ENCODE data around the gene TSTD1.
"Not testable (repeated sequence)": the region's sequence is repeated elsewhere in the genome, so short reads cannot be mapped to it uniquely, and the experiment has no call there.

The TSTD1 gene

GRCh38 chr1:161033751-161034150, 5.0 kb downstream of the TSTD1 start:
- no peak for DNase-seq (ENCODE audit: low read depth)

GRCh38 chr1:161032409-161032808, 6.4 kb downstream of the TSTD1 start:
- no peak for DNase-seq (ENCODE audit: low read depth)

GRCh38 chr1:161031874-161032273, 6.9 kb downstream of the TSTD1 start:
- no peak for DNase-seq (ENCODE audit: low read depth)

- DNase-seq (ENCODE audit: low read depth) = not testable (repeated sequence)
Measured at GRCh38 chr1:161029466-161029865, 9.3 kb downstream of the TSTD1 start.

- DNase-seq (ENCODE audit: low read depth) = not testable (repeated sequence)
Measured at GRCh38 chr1:161026954-161027353, 11.8 kb downstream of the TSTD1 start.

GRCh38 chr1:161022432-161022831, 16.3 kb downstream of the TSTD1 start:
- DNase-seq (ENCODE audit: low read depth) = not testable (repeated sequence)

- DNase-seq (ENCODE audit: low read depth) = no peak
Measured at GRCh38 chr1:161021970-161022353, 16.8 kb downstream of the TSTD1 start.

- DNase-seq (ENCODE audit: low read depth) = no peak
Measured at GRCh38 chr1:161021165-161021969, 17.4 kb downstream of the TSTD1 start.

GRCh38 chr1:161020509-161021164, 18.1 kb downstream of the TSTD1 start, which contains the start of gene F11R:
Gene F11R (minus strand): TSS chr1:161021152. CDS start chr1:161021073, 79 bp downstream.
- DNase-seq (ENCODE audit: low read depth) = peak; percentile 68

GRCh38 chr1:161019751-161020495, 18.8 kb downstream of the TSTD1 start:
- DNase-seq (ENCODE audit: low read depth) = no peak

GRCh38 chr1:161019111-161019660, 19.6 kb downstream of the TSTD1 start:
- DNase-seq (ENCODE audit: low read depth) = not testable (repeated sequence)

- DNase-seq (ENCODE audit: low read depth) = no peak
Measured at GRCh38 chr1:161018631-161018930, 20.2 kb downstream of the TSTD1 start.

- no peak for DNase-seq (ENCODE audit: low read depth)
Measured at GRCh38 chr1:161017756-161018630, 20.8 kb downstream of the TSTD1 start.

GRCh38 chr1:161017181-161017580, 21.6 kb downstream of the TSTD1 start:
- not testable (repeated sequence) for DNase-seq (ENCODE audit: low read depth)

- not testable (repeated sequence) for DNase-seq (ENCODE audit: low read depth)
Measured at GRCh38 chr1:161016683-161017082, 22.1 kb downstream of the TSTD1 start.

- DNase-seq (ENCODE audit: low read depth) = peak; percentile 84
Measured at GRCh38 chr1:161013488-161014230, 25.1 kb downstream of the TSTD1 start.

- no peak for DNase-seq (ENCODE audit: low read depth)
Measured at GRCh38 chr1:161013131-161013487, 25.7 kb downstream of the TSTD1 start.

GRCh38 chr1:161012420-161012819, 26.3 kb downstream of the TSTD1 start:
- DNase-seq (ENCODE audit: low read depth) = no peak

- DNase-seq (ENCODE audit: low read depth) = no peak
Measured at GRCh38 chr1:161009602-161010211, 29.1 kb downstream of the TSTD1 start.

- no peak for DNase-seq (ENCODE audit: low read depth)
Measured at GRCh38 chr1:161008869-161009510, 29.8 kb downstream of the TSTD1 start.
